SK-N-SH (cell line): ENCODE data around the gene ATP6V0A1.

ENCODE experiments used
- CTCF ChIP-seq: fragments of 200-600 bp; sonication (generic); IDR thresholded peaks from 2 replicates; pipeline ENCODE4 v1.6.1; 2017; ENCODE audit warnings: antibody characterized with exemption, mild to moderate bottlenecking, moderate library complexity
- ELF1 ChIP-seq: IDR thresholded peaks from 2 replicates; pipeline ENCODE4 v1.4.0; 2012
- EP300 ChIP-seq, 2 experiments: IDR thresholded peaks; 2 replicates each; pipeline versions ENCODE4 v1.4.0 to v1.6.1; 2012; ENCODE audit warnings: borderline replicate concordance in 1 of 2, low read depth in 1 of 2, low read length in 1 of 2
- FOSL2 ChIP-seq: IDR thresholded peaks from 2 replicates; pipeline ENCODE4 v1.4.0; 2012; ENCODE audit warnings: low read depth, mild to moderate bottlenecking, moderate library complexity, borderline replicate concordance
- GABPA ChIP-seq: IDR thresholded peaks from 2 replicates; pipeline ENCODE4 v1.4.0; 2012; ENCODE audit warnings: low read depth, mild to moderate bottlenecking
- GATA2 ChIP-seq: sonication (generic); formaldehyde crosslinking; IDR thresholded peaks from 2 replicates; pipeline ENCODE4 v1.5.0; 2020; ENCODE audit warnings: mild to moderate bottlenecking, missing genetic modification reagents
- RAD21 ChIP-seq: IDR thresholded peaks from 2 replicates; pipeline ENCODE4 v1.6.1; 2012; ENCODE audit warnings: mild to moderate bottlenecking, low read length
- SMC3 ChIP-seq: IDR thresholded peaks from 2 replicates; pipeline ENCODE4 v1.6.1; 2012; ENCODE audit warnings: low read depth, low read length, improper control_type of control experiment
- ZBTB33 ChIP-seq: IDR thresholded peaks from 2 replicates; pipeline ENCODE4 v1.4.0; 2012; ENCODE audit warnings: low read depth, borderline replicate concordance

GRCh38 chr17:42493319-42493718 lies 34.6 kb downstream of the ATP6V0A1 start:
- TF ChIP-seq CTCF = no peak
- TF ChIP-seq SMC3 = no peak
- no peak for TF ChIP-seq ZBTB33
- TF ChIP-seq FOSL2 = no peak
- no peak for TF ChIP-seq RAD21
- TF ChIP-seq ELF1 = no peak
- TF ChIP-seq GABPA = no peak
- no peak for TF ChIP-seq GATA2 (CRISPR knock-in tag)
- no peak for TF ChIP-seq EP300 (IDR thresholded peaks at IDR 0.05; ENCODE audit: borderline replicate concordance in 1 of 2, low read depth in 1 of 2, low read length in 1 of 2)
